ENCODE results near the gene LMF1.

- TF ChIP-seq YY1 (IDR thresholded peaks at IDR 0.05; ENCODE audit: insufficient read depth, insufficient read length) (no peak), ZNF274 (IDR thresholded peaks at IDR 0.05; ENCODE audit: low read depth, low read length) (no peak), SUZ12 (IDR thresholded peaks at IDR 0.05; ENCODE audit: extremely low read depth, insufficient read depth, insufficient read length) (no peak)
Observed at GRCh38 chr16:822174-822908, 148.4 kb downstream of the LMF1 start.
